Ascending aorta (tissue), 2 donors: ENCODE results near the gene B4GALT4. TPM values are rescaled to one million over a fixed set of nuclear protein-coding genes. Genes with fewer than 3 reads are reported as not detected.

Experiments
- DNase-seq, 2 donors: peaks; one replicate each; pipeline ENCODE4 v3.0.0-alpha.2; 2019; ENCODE audit warnings: low spot score in 2 of 2
- H3K27ac ChIP-seq, 2 donors: fragments of 200-600 bp; sonication (generic); one replicate each; pipeline ENCODE4 v1.5.1; 2016 to 2017; ENCODE audit warnings: mild to moderate bottlenecking in 1 of 2
- H3K27me3 ChIP-seq: fragments of 200-600 bp; sonication (generic); one replicate; pipeline ENCODE4 v1.5.1; 2017
- H3K36me3 ChIP-seq, 2 donors: fragments of 200-600 bp; sonication (generic); one replicate each; pipeline ENCODE4 v1.5.1; 2016
- H3K4me1 ChIP-seq, 2 donors: fragments of 200-600 bp; sonication (generic); one replicate each; pipeline ENCODE4 v1.5.1; 2016 to 2017; ENCODE audit warnings: mild to moderate bottlenecking in 1 of 2
- H3K4me3 ChIP-seq, 2 donors: fragments of 200-600 bp; sonication (generic); one replicate each; pipeline ENCODE4 v1.5.1; 2016 to 2017; ENCODE audit warnings: mild to moderate bottlenecking in 1 of 2
- H3K9me3 ChIP-seq, 2 donors: fragments of 200-600 bp; sonication (generic); one replicate each; pipeline ENCODE4 v1.5.1; 2016
- intact Hi-C: fragments of 100-400 bp; cut with DNase I; formaldehyde crosslinking; loops from one replicate; pipeline ENCODE4 v1.15.1; 2023
- total RNA-seq: library from RNA; depleted of rRNA; stranded (reverse); fragments of >200 nt; gene quantifications from one replicate; pipeline ENCODE4 v1.1.0, GENCODE V29; 2016
- TF ChIP-seq, protein P1 (sequence below), 3 experiments: fragments of 200-600 bp in 2 of 3; fragments of 450-650 bp in 1 of 3; sonication (generic) in 2 of 3; IDR thresholded peaks; one replicate each; pipeline ENCODE4 v1.5.1; 2016 to 2019; ENCODE audit warnings: antibody characterized with exemption in 3 of 3, mild to moderate bottlenecking in 1 of 3, moderate library complexity in 1 of 3

The B4GALT4 gene, protein sequence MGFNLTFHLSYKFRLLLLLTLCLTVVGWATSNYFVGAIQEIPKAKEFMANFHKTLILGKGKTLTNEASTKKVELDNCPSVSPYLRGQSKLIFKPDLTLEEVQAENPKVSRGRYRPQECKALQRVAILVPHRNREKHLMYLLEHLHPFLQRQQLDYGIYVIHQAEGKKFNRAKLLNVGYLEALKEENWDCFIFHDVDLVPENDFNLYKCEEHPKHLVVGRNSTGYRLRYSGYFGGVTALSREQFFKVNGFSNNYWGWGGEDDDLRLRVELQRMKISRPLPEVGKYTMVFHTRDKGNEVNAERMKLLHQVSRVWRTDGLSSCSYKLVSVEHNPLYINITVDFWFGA
- 6.4 TPM for total RNA-seq

DNA sequence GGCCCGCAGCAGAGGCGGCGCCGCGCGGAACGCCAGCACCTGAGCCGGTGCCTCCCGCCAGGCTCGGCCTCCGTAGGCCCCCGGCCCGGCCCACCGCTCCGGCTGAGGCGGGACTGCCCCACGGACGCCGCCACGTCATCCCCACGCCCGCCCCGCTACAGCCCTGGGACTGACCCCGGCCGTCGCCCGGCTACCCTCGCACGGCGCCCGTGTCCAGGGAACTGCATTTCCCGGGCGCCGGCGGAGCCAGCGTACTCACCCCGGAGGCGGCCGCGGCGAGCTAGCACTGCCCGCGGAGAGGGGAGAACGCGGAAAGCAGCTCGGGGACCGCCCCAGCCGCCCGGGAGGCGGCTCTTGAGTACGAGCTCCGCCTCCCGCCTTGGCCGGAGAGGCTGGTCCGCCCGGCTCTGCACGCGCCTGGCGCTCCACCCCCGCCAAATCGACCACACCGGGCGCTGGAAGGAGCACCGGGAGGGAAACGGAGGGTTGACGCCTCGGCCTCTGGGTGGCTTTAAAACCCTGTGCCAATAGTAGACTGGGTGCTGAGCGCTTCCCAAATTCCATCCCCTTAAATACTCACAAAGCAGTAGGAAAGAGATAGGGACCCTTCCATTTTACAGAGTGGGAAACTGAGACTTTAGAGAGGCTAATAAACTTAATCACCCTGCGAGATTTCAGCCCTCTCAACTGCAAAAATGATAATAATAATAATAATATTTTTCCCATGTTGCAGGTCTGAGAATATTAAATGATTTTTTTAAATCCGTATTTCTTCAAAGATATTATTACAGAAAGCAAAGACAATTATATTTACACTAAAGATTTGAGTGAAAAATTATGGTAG lies at the start of gene B4GALT4:
B4GALT4 (minus strand) TSS at position 288 of the 844 bp plus-strand sequence. CDS start 10,779 bp downstream, outside the sequence.
- no peaks in the 10 kb centered on the region for H3K9me3 ChIP-seq
- peaks cover 0 to 9% of the 10 kb centered on the region in 2 donors for H3K36me3 ChIP-seq
- no peaks in the 10 kb centered on the region for H3K27me3 ChIP-seq
- H3K4me1 ChIP-seq, result peaks cover 5 to 6% of the 10 kb centered on the region in 2 donors
- H3K4me3 ChIP-seq, result peak within 1 kb of the TSS; percentile 80 to 86
- intact Hi-C loops, result loop anchor here (1.0 to 10.0 kb wide), 6 partner anchors 53 to 464 kb away; partner anchors contain the start of genes ARHGAP31, CFAP91, COX17 and TIMMDC1
- TF ChIP-seq, protein P1, sequence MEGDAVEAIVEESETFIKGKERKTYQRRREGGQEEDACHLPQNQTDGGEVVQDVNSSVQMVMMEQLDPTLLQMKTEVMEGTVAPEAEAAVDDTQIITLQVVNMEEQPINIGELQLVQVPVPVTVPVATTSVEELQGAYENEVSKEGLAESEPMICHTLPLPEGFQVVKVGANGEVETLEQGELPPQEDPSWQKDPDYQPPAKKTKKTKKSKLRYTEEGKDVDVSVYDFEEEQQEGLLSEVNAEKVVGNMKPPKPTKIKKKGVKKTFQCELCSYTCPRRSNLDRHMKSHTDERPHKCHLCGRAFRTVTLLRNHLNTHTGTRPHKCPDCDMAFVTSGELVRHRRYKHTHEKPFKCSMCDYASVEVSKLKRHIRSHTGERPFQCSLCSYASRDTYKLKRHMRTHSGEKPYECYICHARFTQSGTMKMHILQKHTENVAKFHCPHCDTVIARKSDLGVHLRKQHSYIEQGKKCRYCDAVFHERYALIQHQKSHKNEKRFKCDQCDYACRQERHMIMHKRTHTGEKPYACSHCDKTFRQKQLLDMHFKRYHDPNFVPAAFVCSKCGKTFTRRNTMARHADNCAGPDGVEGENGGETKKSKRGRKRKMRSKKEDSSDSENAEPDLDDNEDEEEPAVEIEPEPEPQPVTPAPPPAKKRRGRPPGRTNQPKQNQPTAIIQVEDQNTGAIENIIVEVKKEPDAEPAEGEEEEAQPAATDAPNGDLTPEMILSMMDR (IDR thresholded peaks at IDR 0.05), result no peak
- peak; percentile 52 to 92 for DNase-seq
- peak within 1 kb of the TSS; percentile 92 to 96 for H3K27ac ChIP-seq

DNA sequence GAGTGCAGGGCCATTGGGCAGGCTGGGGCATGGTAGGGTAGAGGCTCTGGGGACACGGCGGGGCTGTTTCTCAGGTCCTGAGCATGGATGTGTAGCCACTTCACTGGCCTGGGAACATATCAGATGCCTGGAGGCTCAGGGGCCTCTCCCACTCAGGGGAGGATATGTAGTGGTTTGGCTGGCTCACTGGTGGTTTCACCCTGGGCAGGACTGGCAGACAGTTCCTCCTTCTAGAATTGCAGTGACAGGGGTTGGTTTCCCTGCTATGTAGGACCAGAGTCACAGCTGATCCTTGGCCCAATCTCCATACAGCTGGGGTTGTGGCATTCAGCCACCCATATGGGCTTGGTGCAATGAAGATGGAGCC lies 48.7 kb upstream of the B4GALT4 start:
- TF ChIP-seq, protein P1 (IDR thresholded peaks at IDR 0.05), result no peak
- no peak for DNase-seq
- no peaks in the 10 kb centered on the region for H3K36me3 ChIP-seq
- H3K4me1 ChIP-seq, result peaks cover 0 to 4% of the 10 kb centered on the region in 2 donors
- no peak overlapping the region for H3K4me3 ChIP-seq
- no peaks in the 10 kb centered on the region for H3K9me3 ChIP-seq
- intact Hi-C loops, result no loop called here
- no peaks in the 10 kb centered on the region for H3K27me3 ChIP-seq
- H3K27ac ChIP-seq, result no peak overlapping the region

DNA sequence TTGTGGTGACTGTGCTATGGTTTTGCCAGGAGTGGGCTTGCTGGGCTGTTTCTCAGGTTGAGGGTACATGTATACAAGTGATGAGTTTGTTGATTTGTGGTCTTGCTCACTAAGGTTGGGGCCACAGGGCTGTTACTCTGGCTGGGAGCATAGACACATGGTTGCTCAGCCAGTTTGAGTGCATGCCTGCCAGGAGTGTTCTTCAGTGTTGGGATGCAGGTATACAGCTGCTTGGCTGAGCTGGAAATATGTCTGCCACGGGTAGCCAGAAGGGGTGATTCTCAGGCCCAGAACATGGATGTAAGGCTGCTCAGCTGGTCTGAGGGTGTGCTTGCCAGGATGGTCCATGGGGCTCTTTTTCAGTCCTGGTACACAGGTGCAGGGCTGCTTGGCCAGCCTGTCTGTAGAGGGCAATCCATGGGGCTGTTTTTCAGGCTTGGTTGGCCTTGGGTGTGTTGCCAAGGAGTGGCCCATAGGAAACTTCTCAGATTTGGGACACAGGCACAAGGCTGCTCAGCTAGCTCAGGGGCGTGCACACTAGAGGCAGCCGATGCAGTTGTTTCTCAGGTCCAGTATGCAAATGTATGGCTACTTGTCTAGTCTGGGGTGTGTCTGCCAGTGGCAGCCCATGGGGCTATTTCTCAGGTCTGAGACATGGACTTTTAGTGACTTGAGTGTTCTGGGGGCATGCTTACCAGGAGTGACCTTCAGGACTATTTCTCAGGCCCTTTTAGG lies 48.2 kb upstream of the B4GALT4 start:
- Histone ChIP-seq H3K36me3 (no peaks in the 10 kb centered on the region), H3K4me3 (no peak overlapping the region), H3K9me3 (no peaks in the 10 kb centered on the region), H3K27me3 (no peaks in the 10 kb centered on the region), H3K4me1 (peaks cover 0 to 4% of the 10 kb centered on the region in 2 donors), H3K27ac (no peak overlapping the region)
- no peak for DNase-seq
- intact Hi-C loops, result no loop called here
- TF ChIP-seq, protein P1 (IDR thresholded peaks at IDR 0.05), result no peak

DNA sequence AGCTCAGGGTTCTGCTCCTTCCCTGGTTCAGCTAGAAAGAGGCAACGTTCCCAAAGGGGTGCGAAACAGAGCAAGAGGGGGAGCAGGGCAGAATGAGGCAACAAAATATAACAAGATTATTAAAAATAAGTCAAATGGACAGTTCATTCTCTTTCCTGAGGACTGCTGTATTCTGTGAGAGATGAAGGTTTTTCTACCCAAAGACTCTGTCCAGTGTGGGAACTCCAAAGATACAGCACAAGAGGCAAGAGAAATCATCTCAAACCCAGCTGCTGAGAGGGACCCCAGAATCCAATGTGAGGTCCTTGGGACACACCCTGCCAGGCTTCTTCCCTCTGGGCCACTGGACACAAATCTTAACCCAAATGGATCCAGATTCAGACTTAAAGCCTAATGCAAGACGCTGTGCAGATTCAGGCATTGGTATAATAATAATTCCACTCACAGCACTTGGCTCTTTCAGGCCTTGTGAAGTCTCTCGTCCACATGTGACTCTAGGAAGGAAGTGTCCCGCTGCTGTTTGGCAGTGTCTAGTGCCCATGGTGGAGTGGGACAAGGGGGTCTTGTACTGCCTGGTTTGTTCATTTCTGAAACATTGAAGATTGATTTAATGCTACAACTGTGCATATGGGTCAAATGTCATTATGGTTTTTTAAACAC lies 39.0 kb upstream of the B4GALT4 start:
- Histone ChIP-seq H3K4me1 (peaks cover 0 to 2% of the 10 kb centered on the region in 2 donors), H3K4me3 (no peak overlapping the region), H3K27me3 (no peaks in the 10 kb centered on the region), H3K9me3 (no peaks in the 10 kb centered on the region), H3K36me3 (no peaks in the 10 kb centered on the region), H3K27ac (peak overlapping the region; percentile 62 to 66)
- TF ChIP-seq, protein P1 (IDR thresholded peaks at IDR 0.05), result no peak
- no peak for DNase-seq
- intact Hi-C loops, result loop anchor here (5.0 to 10.0 kb wide), 3 partner anchors 45 to 188 kb away; partner anchors contain the start of gene POGLUT1

DNA sequence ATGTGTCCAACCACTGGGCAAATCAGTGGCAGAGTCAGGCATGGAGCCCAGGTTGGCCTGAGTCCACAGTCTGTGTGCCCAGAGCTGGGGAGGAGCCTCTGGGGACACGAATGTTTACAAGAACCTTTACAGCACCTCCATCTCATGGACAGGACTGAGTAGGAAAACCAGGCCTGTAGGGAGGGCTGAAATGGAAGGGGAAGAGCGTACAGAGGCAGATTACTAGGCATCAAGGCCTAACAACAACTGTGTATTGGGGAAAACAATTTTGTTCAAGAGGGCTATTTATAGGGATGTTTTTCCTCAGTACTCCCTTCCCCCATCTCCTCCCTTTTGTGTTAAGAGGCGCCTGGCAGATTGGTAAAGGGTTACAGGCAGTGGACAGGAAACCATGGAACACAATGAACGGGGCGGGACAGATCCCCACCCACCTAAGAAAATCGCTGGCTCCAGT lies 38.5 kb upstream of the B4GALT4 start:
- no peak for DNase-seq
- H3K4me1 ChIP-seq, result peaks cover 0 to 2% of the 10 kb centered on the region in 2 donors
- no peaks in the 10 kb centered on the region for H3K9me3 ChIP-seq
- no peaks in the 10 kb centered on the region for H3K27me3 ChIP-seq
- TF ChIP-seq, protein P1 (IDR thresholded peaks at IDR 0.05), result no peak
- intact Hi-C loops, result loop anchor here (5.0 to 10.0 kb wide), 3 partner anchors 46 to 188 kb away; partner anchors contain the start of gene POGLUT1
- no peaks in the 10 kb centered on the region for H3K36me3 ChIP-seq
- no peak overlapping the region for H3K4me3 ChIP-seq
- H3K27ac ChIP-seq, result peak overlapping the region; percentile 62 to 66
